Cardiac fibroblast (primary cell): ENCODE results near the gene HNRNPAB.

Source experiments
- DNase-seq, 2 donors: peaks; one replicate each; pipeline versions ENCODE4 v3.0.0 to v3.0.0-alpha.2; 2010; ENCODE audit warnings: low read depth in 2 of 2
- H3K4me3 ChIP-seq, 2 donors: replicated peaks in 1 of 2; 1 replicate in 1 of 2; 2 replicates in 1 of 2; pipeline ENCODE4 v1.5.1; 2011; ENCODE audit warnings: low read depth in 2 of 2, low read length in 2 of 2, mild to moderate bottlenecking in 2 of 2, moderate library complexity in 1 of 2
- TF ChIP-seq, protein P1 (sequence below): IDR thresholded peaks from one replicate; pipeline ENCODE4 v1.5.1; 2011; ENCODE audit warnings: low read depth, mild to moderate bottlenecking, low read length, inconsistent platforms

HNRNPAB gene

GRCh38 chr5:178229861-178230260 is 25.5 kb downstream of the HNRNPAB start:
- H3K4me3 ChIP-seq, result no peak overlapping the region
- TF ChIP-seq, protein P1, sequence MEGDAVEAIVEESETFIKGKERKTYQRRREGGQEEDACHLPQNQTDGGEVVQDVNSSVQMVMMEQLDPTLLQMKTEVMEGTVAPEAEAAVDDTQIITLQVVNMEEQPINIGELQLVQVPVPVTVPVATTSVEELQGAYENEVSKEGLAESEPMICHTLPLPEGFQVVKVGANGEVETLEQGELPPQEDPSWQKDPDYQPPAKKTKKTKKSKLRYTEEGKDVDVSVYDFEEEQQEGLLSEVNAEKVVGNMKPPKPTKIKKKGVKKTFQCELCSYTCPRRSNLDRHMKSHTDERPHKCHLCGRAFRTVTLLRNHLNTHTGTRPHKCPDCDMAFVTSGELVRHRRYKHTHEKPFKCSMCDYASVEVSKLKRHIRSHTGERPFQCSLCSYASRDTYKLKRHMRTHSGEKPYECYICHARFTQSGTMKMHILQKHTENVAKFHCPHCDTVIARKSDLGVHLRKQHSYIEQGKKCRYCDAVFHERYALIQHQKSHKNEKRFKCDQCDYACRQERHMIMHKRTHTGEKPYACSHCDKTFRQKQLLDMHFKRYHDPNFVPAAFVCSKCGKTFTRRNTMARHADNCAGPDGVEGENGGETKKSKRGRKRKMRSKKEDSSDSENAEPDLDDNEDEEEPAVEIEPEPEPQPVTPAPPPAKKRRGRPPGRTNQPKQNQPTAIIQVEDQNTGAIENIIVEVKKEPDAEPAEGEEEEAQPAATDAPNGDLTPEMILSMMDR, result no peak
- DNase-seq, result no peak

DNA sequence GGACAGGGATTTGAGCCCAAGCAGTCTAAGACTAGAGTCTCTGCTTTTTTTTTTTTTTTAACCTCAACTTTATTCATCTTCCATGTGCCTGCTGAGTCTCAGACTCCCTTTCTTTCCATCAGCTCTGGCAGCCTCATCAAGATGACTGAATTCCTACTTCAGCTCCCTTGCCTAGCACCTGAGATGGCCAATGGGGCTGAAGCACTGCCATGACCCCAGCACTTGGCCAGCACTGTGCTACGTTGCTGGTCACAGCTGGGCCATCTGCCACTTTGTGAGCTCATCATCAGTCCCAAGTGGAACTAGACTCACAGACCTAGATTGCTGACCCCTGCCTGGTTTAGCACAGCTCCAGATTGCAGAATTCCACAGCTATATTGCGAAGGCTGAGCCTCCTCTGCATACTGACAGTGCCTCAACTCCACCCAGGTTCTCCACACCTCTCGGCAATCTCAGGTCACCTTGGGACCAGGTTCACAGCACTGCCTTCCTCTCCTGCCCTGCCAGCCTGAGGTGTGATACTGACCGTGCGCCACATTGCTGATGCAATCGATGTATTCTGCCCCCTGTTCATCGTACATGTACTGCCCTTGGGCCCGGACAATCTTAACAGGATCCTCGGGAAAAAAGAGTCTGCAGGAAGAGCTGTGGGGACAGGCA is 26.7 kb downstream of the HNRNPAB start:
- peak; percentile 51 to 59 for DNase-seq
- TF ChIP-seq, protein P1, result no peak
- H3K4me3 ChIP-seq, result peak overlapping the region; percentile 84 to 88

DNA sequence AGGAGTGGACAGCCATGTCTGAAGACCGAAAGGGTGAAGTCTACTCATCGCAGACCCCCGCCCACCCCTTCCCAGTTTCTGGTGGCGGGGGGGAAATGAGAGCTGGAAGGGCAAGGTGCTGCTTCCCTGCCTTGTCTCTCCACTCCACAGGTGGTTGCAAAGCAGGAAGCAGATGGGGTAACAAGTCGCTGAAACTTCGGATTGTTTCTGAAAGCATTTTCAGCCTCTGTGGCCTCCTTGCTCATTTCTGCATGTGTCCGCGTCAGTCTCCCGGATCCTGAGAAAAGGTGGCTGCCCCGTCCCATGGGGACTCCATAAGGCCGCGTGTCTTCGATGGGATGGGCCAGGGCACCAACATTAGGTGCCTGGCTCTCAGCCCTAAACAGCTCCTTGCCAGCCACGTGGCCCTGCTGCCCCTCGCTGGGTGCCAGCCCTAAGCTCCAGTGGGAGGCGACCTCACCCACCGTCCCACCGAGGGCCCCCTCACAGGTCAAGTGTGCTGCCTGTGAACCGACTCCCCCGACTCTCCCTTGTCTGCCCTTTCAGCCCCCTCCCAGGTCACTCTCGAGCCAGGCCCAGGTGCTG is 27.3 kb downstream of the HNRNPAB start:
- peak overlapping the region; percentile 84 to 88 for H3K4me3 ChIP-seq
- no peak for DNase-seq
- TF ChIP-seq, protein P1, result no peak

DNA sequence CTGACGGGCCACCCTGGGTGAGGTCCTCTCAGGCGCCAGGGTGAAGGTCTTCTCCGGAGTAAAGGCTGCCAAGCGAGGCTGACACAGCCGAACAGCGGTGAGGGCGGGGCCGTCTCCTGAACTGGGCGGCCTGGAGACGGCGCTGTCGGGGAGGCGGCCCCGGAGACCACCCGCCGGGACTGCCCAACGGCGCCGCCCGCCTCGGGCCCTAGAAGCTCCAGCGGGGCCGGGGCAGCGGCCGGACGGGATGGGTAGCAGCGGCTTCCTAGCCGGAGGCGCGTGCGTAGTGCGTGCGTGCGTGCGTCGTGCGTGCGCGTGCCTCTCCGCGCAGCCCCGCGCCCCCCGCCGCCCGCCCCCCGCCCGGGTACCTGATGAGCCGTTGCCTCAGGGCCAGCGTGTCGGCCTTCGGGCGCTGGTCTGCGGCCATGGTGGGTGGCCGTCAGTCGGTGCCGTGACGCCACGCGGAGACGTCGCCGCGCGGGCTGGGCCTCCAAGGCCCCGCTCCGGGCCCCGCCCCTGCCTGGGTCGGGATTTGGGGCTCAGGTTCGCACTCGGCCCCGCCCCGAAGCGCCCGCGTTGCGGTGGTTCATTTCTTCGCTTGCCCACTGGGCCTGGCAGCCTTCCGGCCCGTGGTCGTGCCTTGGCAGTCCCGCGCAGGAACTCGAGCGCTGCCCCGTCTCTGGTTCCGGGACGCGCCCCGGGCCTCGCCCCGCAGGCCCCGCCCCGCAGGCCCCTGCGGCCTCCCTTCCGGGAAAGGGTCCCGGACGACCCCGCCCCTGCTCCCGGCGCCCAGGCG is 28.0 kb downstream of the HNRNPAB start, which contains the start of gene PHYKPL:
Gene PHYKPL (minus strand): TSS at position 679 of the 796 bp plus-strand sequence. CDS start 252 bp downstream, at position 427.
- peak; percentile 61 to 76 for DNase-seq
- H3K4me3 ChIP-seq, result peak within 1 kb of the TSS; percentile 84 to 88
- TF ChIP-seq, protein P1, result no peak

GRCh38 chr5:178232920-178233429 is 28.6 kb downstream of the HNRNPAB start:
- TF ChIP-seq, protein P1, result no peak
- H3K4me3 ChIP-seq, result peak overlapping the region; percentile 84 to 88
- DNase-seq, result no peak

DNA sequence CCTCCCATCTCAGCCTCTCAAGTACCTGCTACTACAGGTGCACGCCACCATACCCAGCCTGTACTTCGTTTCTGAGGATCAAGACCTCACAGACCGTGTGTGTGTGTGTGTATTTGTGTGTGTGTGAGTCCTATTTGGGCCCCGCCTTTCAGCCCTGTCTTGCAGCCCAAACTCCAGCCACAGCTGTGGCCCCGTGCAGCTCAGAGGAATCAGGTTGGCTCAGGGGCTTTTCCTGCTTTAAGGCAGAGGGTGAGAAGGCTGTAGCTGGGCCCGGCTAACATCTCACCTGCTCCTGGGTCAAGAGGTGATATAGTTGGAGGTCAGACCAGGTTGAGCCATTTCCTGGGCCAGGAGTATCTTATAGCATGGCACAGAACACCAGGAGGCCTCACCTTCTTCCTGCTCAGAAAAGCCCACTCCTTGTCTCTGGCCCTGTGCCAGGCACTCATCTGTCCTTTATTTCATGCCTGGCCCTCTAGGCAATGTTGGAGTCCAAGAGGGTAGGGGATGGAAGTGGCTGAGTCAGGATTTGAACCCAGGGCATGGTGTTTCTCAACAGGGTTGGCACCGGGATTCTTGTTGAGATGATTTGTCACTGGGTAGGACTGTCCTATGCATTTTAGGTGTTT is 29.9 kb downstream of the HNRNPAB start:
- no peak overlapping the region for H3K4me3 ChIP-seq
- no peak for DNase-seq
- TF ChIP-seq, protein P1, result no peak
